ENCODE measurements around the gene CCDC40.

- TF ChIP-seq CTCF (IDR thresholded peaks at IDR 0.05) (no peak), POLR2A (IDR thresholded peaks at IDR 0.05) (no peak)
These were observed 89.9 kb downstream of the CCDC40 start for GRCh38 chr17:80126449-80126715.

Measured in body of pancreas (tissue), 4 donors.